C4-2B (cell line): ENCODE data around the gene TMEM25.
A peak's percentile ranks its signal among the peaks of the same experiment; 100 is the strongest.

Source experiments
- H3K27ac ChIP-seq: fragments of 450-650 bp; 2 replicates; pipeline ENCODE4 v1.5.1; 2017
- ZFX ChIP-seq: fragments of 450-650 bp; IDR thresholded peaks from 2 replicates; pipeline ENCODE4 v1.6.1; 2017
- TF ChIP-seq, protein P1 (sequence below): fragments of 450-650 bp; conservative IDR thresholded peaks from 2 replicates; pipeline ENCODE4 v1.5.1; 2017; ENCODE audit warnings: mild to moderate bottlenecking

Gene TMEM25

DNA sequence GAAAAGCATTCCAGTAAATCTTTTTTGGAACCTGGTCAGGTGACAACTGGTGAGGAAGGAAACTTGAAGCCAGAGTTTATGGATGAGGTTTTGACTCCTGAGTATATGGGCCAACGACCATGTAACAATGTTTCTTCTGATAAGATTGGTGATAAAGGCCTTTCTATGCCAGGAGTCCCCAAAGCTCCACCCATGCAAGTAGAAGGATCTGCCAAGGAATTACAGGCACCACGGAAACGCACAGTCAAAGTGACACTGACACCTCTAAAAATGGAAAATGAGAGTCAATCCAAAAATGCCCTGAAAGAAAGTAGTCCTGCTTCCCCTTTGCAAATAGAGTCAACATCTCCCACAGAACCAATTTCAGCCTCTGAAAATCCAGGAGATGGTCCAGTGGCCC, 27.8 kb upstream of the TMEM25 start:
- TF ChIP-seq, protein P1, sequence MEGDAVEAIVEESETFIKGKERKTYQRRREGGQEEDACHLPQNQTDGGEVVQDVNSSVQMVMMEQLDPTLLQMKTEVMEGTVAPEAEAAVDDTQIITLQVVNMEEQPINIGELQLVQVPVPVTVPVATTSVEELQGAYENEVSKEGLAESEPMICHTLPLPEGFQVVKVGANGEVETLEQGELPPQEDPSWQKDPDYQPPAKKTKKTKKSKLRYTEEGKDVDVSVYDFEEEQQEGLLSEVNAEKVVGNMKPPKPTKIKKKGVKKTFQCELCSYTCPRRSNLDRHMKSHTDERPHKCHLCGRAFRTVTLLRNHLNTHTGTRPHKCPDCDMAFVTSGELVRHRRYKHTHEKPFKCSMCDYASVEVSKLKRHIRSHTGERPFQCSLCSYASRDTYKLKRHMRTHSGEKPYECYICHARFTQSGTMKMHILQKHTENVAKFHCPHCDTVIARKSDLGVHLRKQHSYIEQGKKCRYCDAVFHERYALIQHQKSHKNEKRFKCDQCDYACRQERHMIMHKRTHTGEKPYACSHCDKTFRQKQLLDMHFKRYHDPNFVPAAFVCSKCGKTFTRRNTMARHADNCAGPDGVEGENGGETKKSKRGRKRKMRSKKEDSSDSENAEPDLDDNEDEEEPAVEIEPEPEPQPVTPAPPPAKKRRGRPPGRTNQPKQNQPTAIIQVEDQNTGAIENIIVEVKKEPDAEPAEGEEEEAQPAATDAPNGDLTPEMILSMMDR, result no peak
- no peak for TF ChIP-seq ZFX
- H3K27ac ChIP-seq, result no peak overlapping the region

DNA sequence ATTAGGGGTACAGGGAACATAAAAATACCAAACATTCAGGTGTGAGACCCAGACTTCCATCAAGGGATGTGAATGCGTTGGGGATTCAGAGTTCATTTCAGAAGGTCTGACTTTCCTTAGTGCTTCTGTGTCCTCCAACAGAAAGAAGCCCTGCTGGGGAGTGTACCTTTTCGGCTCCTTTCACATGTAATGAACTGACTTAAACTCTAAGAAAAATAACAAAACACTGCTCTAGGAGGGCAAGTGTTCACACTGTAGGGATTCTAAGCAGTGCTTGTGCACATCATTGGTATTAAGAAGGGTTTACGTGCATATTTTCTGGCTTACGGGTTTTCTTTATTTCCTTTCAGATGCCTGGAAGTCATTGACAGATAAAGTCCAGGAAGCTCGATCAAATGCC, 19.4 kb upstream of the TMEM25 start:
- TF ChIP-seq ZFX, result no peak
- TF ChIP-seq, protein P1, result no peak
- H3K27ac ChIP-seq, result no peak overlapping the region

GRCh38 chr11:118514103-118514502, 16.9 kb upstream of the TMEM25 start:
- no peak for TF ChIP-seq ZFX
- TF ChIP-seq, protein P1, result no peak
- no peak overlapping the region for H3K27ac ChIP-seq

DNA sequence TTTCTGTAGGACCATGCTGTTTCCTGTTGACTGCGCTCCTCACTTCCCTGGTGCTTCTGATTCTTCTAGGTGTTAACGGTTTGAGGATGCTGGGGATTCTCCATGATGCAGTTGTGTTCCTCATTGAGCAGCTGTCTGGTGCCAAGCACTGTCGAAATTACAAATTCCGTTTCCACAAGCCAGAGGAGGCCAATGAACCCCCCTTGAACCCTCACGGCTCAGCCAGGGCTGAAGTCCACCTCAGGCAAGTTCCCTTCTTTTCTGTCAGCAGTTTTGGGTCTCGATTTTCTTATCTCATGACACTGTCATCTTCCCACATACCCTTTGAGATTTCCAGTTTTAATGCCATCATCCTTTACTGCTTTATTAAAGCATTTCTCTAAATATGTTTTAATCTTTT, 11.4 kb upstream of the TMEM25 start:
- TF ChIP-seq, protein P1, result no peak
- TF ChIP-seq ZFX, result no peak
- no peak overlapping the region for H3K27ac ChIP-seq

DNA sequence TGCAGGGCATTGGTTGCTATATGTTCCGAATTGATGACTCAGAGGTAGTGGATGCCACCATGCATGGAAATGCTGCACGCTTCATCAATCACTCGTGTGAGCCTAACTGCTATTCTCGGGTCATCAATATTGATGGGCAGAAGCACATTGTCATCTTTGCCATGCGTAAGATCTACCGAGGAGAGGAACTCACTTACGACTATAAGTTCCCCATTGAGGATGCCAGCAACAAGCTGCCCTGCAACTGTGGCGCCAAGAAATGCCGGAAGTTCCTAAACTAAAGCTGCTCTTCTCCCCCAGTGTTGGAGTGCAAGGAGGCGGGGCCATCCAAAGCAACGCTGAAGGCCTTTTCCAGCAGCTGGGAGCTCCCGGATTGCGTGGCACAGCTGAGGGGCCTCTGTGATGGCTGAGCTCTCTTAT, 9.1 kb upstream of the TMEM25 start:
- no peak overlapping the region for H3K27ac ChIP-seq
- TF ChIP-seq, protein P1, result no peak
- TF ChIP-seq ZFX, result no peak

- TF ChIP-seq, protein P1, result peak; percentile 54
- TF ChIP-seq ZFX, result no peak
- H3K27ac ChIP-seq, result no peak overlapping the region
Observed at GRCh38 chr11:118522571-118523072, 8.4 kb upstream of the TMEM25 start.

DNA sequence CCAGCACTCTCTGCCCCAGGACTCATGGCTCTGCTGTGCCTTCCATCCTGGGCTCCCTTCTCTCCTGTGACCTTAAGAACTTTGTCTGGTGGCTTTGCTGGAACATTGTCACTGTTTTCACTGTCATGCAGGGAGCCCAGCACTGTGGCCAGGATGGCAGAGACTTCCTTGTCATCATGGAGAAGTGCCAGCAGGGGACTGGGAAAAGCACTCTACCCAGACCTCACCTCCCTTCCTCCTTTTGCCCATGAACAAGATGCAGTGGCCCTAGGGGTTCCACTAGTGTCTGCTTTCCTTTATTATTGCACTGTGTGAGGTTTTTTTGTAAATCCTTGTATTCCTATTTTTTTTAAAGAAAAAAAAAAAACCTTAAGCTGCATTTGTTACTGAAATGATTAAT, 6.6 kb upstream of the TMEM25 start:
- TF ChIP-seq, protein P1, result no peak
- no peak for TF ChIP-seq ZFX

More for the DNA sequence above, 6.6 kb upstream of the TMEM25 start:
- H3K27ac ChIP-seq, result no peak overlapping the region; the same call in 1 of the 2 replicates
